NCI-H1436 (cell line): ENCODE data around the gene CDC42BPB.
A peak's percentile ranks its signal among the peaks of the same experiment; 100 is the strongest.

Experiments
- DNase-seq: peaks from one replicate; lab custom pipeline; 2025; lab: John Stamatoyannopoulos, UW

Gene CDC42BPB

GRCh38 chr14:102944448-102945330 lies 112.7 kb downstream of the CDC42BPB start:
- no peak for DNase-seq

- no peak for DNase-seq
Measured at GRCh38 chr14:102943979-102944378, 113.4 kb downstream of the CDC42BPB start.

- no peak for DNase-seq
Measured at GRCh38 chr14:102943454-102943853, 113.9 kb downstream of the CDC42BPB start.

- DNase-seq, result no peak
Measured at GRCh38 chr14:102942069-102942468, 115.3 kb downstream of the CDC42BPB start.

GRCh38 chr14:102941419-102942011 lies 115.8 kb downstream of the CDC42BPB start:
- DNase-seq, result no peak

- no peak for DNase-seq
Measured at GRCh38 chr14:102940729-102941362, 116.5 kb downstream of the CDC42BPB start.

- no peak for DNase-seq
Measured at GRCh38 chr14:102939820-102940561, 117.4 kb downstream of the CDC42BPB start.

GRCh38 chr14:102939329-102939728 lies 118.0 kb downstream of the CDC42BPB start:
- no peak for DNase-seq

- DNase-seq, result no peak
Measured at GRCh38 chr14:102938191-102938590, 119.2 kb downstream of the CDC42BPB start.

GRCh38 chr14:102937331-102938175 lies 119.8 kb downstream of the CDC42BPB start:
- DNase-seq, result no peak

GRCh38 chr14:102935756-102936155 lies 121.6 kb downstream of the CDC42BPB start:
- no peak for DNase-seq

- no peak for DNase-seq
Measured at GRCh38 chr14:102933618-102934231, 123.6 kb downstream of the CDC42BPB start.

GRCh38 chr14:102932484-102933248 lies 124.7 kb downstream of the CDC42BPB start:
- no peak for DNase-seq

- DNase-seq, result no peak
Measured at GRCh38 chr14:102931580-102932285, 125.6 kb downstream of the CDC42BPB start.

GRCh38 chr14:102930753-102931579 lies 126.4 kb downstream of the CDC42BPB start:
- DNase-seq, result no peak

- peak; percentile 19 for DNase-seq
Measured at GRCh38 chr14:102930138-102930752, 127.1 kb downstream of the CDC42BPB start.

- no peak for DNase-seq
Measured at GRCh38 chr14:102929241-102930137, 127.9 kb downstream of the CDC42BPB start.
